ENCODE results near the gene TCF23.
"Not testable (repeated sequence)": the region's sequence is repeated elsewhere in the genome, so short reads cannot be mapped to it uniquely, and the experiment has no call there.

The TCF23 gene

DNA sequence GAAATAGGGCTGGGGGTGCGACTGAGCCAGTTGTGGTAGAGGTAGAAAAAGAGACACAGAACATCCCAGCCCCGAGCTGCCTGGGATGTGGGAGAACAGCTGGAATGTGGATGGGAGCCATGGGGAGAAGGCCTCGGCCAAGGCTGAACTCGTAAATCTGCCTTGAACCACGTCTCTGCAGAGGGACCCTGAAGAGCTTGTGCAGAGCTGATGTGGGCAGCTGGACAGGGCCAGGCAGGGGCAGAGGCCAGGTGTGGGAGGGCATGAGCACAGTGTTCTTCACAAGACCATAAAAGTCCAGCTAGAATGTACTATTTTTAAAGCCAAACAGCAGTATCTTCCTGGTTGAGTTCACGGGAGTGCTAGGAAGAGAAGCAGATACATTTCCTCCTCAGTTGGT is 5.7 kb downstream of the TCF23 start:
- DNase-seq (ENCODE audit: low spot score): no peak

DNA sequence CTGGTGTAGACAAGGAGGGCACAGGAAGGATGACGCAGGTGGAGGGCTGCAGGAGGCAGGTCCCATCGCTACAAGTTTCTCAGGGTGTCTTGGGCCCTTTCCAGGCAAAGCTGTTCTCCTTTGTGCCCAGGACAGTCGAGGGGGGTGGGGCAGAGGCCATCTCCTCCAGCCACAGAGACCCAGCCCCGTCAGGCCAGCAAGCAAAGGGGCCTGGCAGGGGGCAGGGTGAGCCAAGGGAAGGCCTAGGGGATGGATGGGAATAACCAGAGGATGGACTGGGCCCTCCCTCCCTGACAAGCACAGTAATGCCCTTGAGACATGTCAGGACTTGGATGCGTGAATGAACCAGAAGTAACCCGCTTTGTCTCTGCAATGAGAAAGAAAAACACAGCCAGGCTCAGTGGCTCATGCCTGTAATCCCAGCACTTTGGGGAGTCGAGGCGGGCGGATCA is 6.3 kb downstream of the TCF23 start:
- no peak for DNase-seq (ENCODE audit: low spot score)

GRCh38 chr2:27158468-27158867 is 9.7 kb downstream of the TCF23 start:
- DNase-seq (ENCODE audit: low spot score): no peak

GRCh38 chr2:27159271-27159670 is 10.5 kb downstream of the TCF23 start:
- no peak for DNase-seq (ENCODE audit: low spot score)

DNA sequence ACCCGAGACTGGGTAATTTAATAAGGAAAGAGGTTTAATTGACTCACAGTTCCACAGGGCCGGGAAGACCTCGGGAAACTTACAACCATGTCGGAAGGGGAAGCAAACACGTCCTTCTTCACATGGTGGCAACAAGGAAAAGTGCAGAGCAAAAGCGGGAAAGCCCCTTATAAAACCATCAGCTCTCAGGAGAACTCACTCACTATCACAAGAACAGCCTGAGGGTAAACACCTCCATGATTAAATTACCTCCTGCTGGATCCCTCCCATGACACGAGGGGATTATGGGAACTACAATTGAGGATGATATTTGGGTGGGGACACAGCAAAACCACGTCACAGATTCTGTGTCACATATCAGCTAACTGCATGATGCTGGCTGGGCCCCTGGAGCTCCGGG is 11.4 kb downstream of the TCF23 start:
- DNase-seq (ENCODE audit: low spot score): no peak

DNA sequence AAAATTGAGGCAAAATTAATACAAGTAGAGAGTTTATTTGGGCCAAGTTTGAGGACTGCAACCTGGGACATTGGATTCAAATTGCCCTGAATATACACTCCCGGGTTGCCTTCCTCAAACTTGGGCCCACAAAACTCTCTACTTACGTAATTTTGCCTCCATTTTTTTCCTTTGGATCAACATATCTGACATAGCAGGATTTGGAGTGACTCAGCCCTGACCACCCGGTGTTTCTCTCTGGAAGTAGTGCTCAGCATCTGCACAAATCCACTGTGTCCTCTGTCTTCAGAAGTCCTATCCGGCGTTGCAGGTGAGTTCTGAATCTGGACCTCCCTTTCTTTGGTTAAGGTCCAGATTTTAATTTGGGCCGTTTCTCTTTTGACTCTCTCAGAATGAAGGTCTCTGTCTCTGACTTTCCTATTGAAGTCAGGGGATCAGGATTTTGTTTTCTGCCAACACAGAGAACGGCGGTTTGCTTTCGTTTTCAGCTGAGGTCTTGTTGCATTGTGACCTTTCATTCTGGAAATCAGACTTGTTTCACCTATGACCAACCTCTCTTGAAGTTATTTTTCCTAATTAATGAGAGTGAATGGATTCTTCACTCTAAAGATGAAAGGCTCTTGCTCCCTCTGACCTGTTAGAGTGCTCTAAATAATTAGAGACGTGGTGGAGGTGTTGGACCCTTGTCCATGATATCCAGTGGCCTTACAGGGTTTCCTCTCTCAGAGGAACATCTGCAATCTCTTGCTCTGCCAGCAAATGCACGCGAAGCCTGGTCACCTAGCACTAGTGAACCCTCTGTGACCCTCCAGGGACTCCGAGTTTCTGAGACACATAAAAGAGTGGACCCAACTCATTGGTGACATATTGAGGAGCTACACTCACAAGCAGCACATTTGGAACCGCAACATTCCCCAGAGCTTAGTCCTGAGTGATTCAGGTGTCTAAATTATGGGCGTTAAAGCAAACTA is 13.6 kb downstream of the TCF23 start:
- DNase-seq (ENCODE audit: low spot score): no peak

- no peak for DNase-seq (ENCODE audit: low spot score)
Observed at GRCh38 chr2:27164960-27165763, 16.4 kb downstream of the TCF23 start.

DNA sequence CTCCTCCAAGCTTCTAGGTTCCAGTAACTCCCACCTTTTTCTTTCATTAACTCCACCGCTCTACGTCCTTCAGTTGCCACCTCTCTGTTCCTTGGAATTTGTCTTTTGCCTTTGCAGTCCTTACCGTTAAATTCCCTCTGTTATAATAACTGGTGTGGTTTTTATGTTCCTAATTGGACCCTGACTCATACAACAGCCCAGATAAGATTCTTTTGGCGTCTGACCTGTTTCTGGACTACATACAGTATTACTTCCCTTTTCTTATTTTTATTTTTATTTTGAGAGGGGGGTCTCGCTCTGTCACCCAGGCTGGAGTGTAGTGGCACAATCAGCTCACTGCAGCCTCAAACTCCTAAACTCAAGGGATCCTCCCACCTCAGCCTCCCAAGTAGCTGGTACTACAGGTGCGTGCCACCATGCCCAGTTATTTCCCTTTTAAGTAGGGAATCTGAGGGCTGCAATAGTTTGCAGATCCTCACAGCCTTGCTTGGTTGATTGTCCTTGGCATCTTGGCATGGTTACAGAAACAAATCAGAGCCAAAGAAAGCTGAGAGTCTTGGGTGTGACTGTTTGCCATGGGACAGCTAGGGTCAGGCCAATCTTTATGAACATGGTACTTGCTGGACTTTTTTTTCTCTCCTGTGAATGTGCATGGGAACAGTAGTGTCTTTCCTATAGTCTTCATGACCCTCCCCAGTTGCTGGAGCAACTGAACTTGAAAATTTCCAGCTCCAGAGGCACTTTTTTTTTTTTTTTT is 22.0 kb downstream of the TCF23 start:
- no peak for DNase-seq (ENCODE audit: low spot score)

- DNase-seq (ENCODE audit: low spot score): no peak
Observed at GRCh38 chr2:27171351-27171848, 22.6 kb downstream of the TCF23 start.

GRCh38 chr2:27174638-27175037 is 25.8 kb downstream of the TCF23 start:
- no peak for DNase-seq (ENCODE audit: low spot score)

DNA sequence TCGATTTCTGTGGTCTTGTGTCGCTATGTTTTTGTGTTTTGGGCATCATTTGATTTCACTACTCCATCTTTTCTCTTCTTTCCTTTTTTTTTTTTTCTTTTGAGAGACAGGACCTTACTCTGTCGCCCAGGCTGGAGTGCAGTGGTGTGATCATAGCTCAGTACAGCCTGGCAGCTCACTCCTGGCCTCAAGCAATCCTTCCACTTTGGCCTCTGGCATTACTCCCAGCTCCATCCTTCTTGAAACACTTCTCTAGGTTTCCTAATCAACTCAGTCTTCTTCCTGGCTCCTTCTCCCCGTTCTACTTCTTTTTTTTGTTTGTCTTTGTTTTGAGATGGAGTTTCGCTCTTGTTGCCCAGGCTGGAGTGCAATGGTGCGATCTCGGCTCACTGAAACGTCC is 26.5 kb downstream of the TCF23 start:
- no peak for DNase-seq (ENCODE audit: low spot score)

DNA sequence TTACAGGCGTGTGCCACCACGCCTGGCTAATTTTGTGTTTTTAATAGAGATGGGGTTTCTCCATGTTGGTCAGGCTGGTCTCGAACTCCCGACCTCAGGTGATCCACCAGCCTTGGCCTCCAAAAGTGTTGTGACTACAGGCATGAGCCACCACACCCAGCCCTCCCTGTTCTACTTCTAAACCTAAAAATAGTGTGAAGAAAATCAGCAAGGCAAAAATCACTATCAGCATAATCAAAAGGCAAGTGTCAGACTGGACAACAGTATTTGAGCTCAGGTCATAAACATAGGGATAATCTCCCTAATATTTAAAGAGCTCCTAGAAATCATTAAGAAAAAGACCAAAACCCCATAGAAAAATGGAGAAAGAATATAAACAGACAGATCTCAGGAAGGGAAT is 27.0 kb downstream of the TCF23 start:
- DNase-seq (ENCODE audit: low spot score): not testable (repeated sequence)

GRCh38 chr2:27177441-27178351 is 28.9 kb downstream of the TCF23 start:
- DNase-seq (ENCODE audit: low spot score): no peak

DNA sequence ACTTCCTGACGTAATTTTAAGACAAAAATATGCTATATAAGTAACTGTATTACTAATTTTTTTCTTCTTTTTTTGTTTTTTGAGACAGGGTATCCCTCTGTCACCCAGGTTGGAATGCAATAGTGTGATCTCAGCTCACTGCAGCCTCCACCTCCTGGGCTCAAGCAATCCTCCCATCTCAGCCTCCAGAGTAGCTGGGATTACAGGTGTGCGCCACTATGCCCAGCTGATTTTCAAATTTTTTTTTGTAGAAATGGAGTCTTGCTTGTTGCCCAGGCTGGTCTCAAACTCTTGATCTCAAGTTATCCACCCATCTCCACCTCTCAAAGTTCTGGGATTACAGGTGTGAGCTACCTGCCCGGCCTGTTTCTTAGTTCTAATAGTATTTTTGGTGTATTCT is 29.7 kb downstream of the TCF23 start:
- no peak for DNase-seq (ENCODE audit: low spot score)

DNA sequence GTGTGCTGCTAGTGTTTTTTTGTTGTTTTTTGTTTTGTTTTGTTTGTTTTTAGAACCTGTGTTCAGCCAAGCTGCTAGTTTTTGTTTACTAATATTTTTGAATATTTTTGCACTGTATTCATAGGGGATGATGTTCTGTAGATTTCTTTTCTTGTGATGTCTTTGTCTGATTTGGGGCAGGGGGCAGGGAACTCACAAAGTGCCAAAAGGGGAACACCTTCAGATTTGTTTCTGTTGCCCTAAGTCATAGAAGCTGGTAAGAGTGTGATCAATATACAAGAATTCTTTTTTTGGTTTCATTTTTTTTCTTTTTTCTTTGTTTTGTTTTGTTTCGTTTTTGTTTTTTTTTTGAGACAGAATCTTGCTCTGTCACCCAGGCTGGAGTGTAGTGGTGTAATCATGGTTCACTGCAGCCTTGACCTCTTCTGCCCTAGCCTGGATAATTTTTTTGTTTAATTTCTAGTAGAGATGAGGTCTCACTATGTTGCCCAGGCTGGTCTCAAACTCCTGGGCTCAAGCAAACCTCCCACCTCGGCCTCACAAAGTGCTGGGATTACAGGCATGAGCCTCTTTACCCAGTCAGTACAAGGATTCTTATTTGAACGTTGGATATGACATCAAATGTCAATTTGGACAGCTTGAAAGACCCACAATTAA is 30.7 kb downstream of the TCF23 start:
- no peak for DNase-seq (ENCODE audit: low spot score)

DNA sequence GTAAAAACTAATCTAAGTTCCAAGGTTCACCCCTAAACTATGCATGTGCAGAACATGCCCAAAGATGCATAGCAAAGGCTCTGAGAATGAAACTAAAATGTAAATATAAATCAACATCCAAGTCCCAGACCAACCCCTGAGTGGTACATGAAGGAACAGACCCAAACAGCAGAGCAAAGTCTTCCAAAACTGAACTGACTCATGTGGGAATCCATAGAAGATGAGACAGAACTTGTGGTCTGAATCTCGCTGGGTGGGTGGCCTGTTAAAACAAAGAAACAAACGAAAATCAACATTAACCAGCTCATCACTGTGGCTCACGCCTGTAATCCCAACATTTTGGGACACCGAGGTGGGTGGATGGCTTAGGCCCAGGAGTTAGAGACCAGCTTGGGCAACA is 33.5 kb downstream of the TCF23 start:
- DNase-seq (ENCODE audit: low spot score): no peak

- DNase-seq (ENCODE audit: low spot score): no peak
Observed at GRCh38 chr2:27184115-27184514, 35.3 kb downstream of the TCF23 start.

- DNase-seq (ENCODE audit: low spot score): no peak
Observed at GRCh38 chr2:27185331-27186026, 36.7 kb downstream of the TCF23 start.

DNA sequence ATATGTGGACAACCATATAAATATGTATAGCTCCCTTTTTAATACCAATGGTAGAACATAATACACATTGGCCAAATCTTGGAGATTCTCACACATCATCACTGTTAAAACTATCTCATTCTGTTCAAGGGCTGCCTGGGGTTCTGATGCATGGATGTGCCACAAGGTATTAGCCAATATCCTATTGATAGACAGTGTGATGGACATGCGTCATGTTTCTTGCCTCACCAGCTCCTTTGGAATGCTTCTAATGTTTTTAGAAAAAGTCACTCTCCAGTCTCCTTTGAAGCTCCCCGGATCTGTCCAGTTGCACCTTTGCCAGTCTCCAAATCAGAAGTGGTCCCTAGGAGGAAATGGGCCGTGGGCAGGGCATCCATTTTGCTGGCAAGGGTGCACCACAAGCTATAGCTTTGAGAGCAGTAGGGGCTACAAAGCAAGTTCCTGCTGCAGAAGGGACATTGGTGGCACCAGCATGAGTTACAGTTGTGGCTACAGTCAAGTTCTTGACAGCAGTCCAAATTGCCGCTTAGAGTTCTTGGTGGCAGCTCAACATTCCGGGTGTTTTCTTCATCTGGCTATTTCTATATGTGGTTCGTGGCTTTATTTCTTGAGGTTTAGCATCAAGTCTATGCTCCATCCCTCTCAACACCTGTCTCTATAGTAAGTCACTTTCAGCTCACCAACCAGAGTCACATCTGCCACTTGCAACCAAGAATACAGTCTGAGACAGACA is 38.0 kb downstream of the TCF23 start:
- DNase-seq (ENCODE audit: low spot score): no peak

Measured in hematopoietic multipotent progenitor cell treated with erythropoietin and hydrocortisone succinate and interleukin-3 and kit ligand, for 17 days (in vitro differentiated cells).